GM23248 (cell line): ENCODE results near the gene STRN4.

ENCODE experiments used
- EZH2 ChIP-seq: fragments of 200-600 bp; sonication (generic); IDR thresholded peaks from 2 replicates; pipeline ENCODE4 v1.6.1; 2018; ENCODE audit warnings: antibody characterized with exemption, mild to moderate bottlenecking; ENCODE audit not compliant: insufficient read depth, poor library complexity, severe bottlenecking
- EZH2phosphoT487 ChIP-seq: fragments of 200-600 bp; sonication (generic); IDR thresholded peaks from 2 replicates; pipeline ENCODE4 v1.6.1; 2018; ENCODE audit warnings: antibody characterized with exemption, moderate library complexity, mild to moderate bottlenecking, low read depth; ENCODE audit not compliant: insufficient read depth

DNA sequence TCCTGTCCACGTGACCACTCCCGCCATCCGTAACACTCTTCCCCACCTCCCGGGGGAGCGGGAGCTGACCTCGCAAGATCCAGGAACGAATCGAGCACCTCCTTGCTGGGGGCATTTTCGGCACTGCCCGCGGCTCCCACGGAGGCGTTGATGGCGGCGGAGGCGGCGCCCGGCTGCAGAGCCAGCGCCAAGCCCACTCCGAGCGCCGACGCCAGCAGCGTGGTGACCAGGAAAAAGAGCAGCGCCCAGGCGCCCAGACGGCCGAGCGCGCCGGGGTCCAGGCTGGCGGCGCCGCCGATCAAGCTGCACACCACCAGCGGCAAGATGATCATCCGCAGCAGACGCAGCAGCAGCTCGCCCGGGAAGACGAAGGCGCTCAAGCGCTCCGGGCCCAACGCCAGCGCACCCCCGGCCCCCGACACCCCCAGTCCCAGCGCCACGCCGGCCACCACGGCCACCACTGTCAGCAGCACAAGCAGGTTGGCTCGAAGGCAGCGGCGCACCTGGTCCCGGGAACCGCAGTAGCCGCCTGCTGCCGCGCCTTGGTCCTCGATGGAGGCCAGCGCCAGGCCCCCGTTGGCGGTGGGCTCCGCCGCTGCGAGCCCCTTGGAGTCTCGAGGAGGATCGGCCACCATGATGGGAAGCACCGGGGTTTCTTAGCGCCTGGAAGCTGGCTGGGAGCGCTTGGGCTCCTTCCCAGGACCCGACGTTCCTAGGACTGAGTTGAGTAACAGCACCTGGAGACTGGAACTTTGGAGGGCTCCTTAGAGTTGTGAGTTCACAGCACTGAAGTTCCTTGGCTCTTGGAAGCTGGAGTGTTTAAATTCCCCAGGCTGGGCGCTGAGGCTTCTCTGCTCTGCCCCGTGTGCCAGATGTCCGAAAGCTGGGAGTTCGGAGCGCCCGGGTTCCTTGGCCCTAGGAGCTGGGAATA lies 41.3 kb upstream of the STRN4 start:
- TF ChIP-seq EZH2phosphoT487 (no peak), EZH2 (no peak)
